OCI-LY3 (cell line): ENCODE measurements around the gene FBXL20.
"Not testable (repeated sequence)": the region's sequence is repeated elsewhere in the genome, so short reads cannot be mapped to it uniquely, and the experiment has no call there.

Experiments used
- CTCF ChIP-seq: fragments of 200-600, 300-600 bp; sonication (generic); IDR thresholded peaks from 2 replicates; pipeline ENCODE4 v1.5.1; 2014; ENCODE audit warnings: antibody characterized with exemption, low read length, low read depth
- EZH2phosphoT487 ChIP-seq: fragments of 200-600 bp; shearing (Covaris generic); IDR thresholded peaks from 2 replicates; pipeline ENCODE4 v1.6.1; 2018; ENCODE audit warnings: antibody characterized with exemption, mixed run types, low read depth

- not testable (repeated sequence) for TF ChIP-seq CTCF, EZH2phosphoT487
Observed at GRCh38 chr17:39346863-39347262, 54.6 kb downstream of the FBXL20 start.
